ENCODE results near the gene JAML. TPM values are rescaled to one million over a fixed set of nuclear protein-coding genes. Genes with fewer than 3 reads are reported as not detected.

JAML gene
- total and polyA plus RNA-seq, 2 donors (not counting 1 experiment from before 2014, with no cell fraction given), result not detected

- Histone ChIP-seq H3K4me2 (ENCODE audit: extremely low read depth, insufficient read depth, low read length) (no peak overlapping the region), H3K9ac (ENCODE audit: insufficient read depth, low read length) (no peak overlapping the region), H2AFZ (ENCODE audit: low read length) (no peak overlapping the region), H3K27ac (ENCODE audit: insufficient read depth, low read length) (no peak overlapping the region), H3K4me1 (ENCODE audit: control insufficient read depth, extremely low read depth, insufficient read depth, low read length) (no peaks in the 10 kb centered on the region), H3K9me3 (ENCODE audit: control insufficient read depth, insufficient read depth, low read depth, low read length) (no peaks in the 10 kb centered on the region), H3K79me2 (ENCODE audit: control insufficient read depth, insufficient read depth, low read length) (no peaks in the 10 kb centered on the region), H4K20me1 (ENCODE audit: control insufficient read depth, extremely low read depth, insufficient read depth, low read length) (no peaks in the 10 kb centered on the region), H3K36me3 (ENCODE audit: control insufficient read depth, insufficient read depth, low read length) (no peaks in the 10 kb centered on the region), H3K4me3 (replicated peaks in 1 of 4; ENCODE audit: control extremely low read depth in 1 of 4, insufficient read depth in 1 of 4, low read depth in 3 of 4, low read length in 4 of 4) (no peak overlapping the region), H3K27me3 (ENCODE audit: control insufficient read depth, insufficient read depth, low read length) (peaks cover 64% of the 10 kb centered on the region)
- TF ChIP-seq EZH2 (IDR thresholded peaks at IDR 0.05; ENCODE audit: low read length, missing control alignments) (no peak), CTCF (conservative IDR thresholded peaks at IDR 0.05 in 1 of 2, IDR thresholded peaks at IDR 0.05 in 1 of 2; ENCODE audit: low read depth in 1 of 2, low read length in 2 of 2) (no peak)
- DNase-seq (ENCODE audit: low read depth in 2 of 2), result no peak
Measured at GRCh38 chr11:118155776-118156530, 68.9 kb downstream of the JAML start.

- H3K36me3 ChIP-seq (ENCODE audit: control insufficient read depth, insufficient read depth, low read length), result no peaks in the 10 kb centered on the region
- no peak overlapping the region for H3K4me2 ChIP-seq (ENCODE audit: extremely low read depth, insufficient read depth, low read length)
- no peaks in the 10 kb centered on the region for H3K9me3 ChIP-seq (ENCODE audit: control insufficient read depth, insufficient read depth, low read depth, low read length)
- no peak for TF ChIP-seq CTCF (conservative IDR thresholded peaks at IDR 0.05 in 1 of 2, IDR thresholded peaks at IDR 0.05 in 1 of 2; ENCODE audit: low read depth in 1 of 2, low read length in 2 of 2)
- TF ChIP-seq EZH2 (IDR thresholded peaks at IDR 0.05; ENCODE audit: low read length, missing control alignments), result no peak
- no peak overlapping the region for H3K27ac ChIP-seq (ENCODE audit: insufficient read depth, low read length)
- no peak for DNase-seq (ENCODE audit: low read depth in 2 of 2)
- H3K79me2 ChIP-seq (ENCODE audit: control insufficient read depth, insufficient read depth, low read length), result no peaks in the 10 kb centered on the region
- no peaks in the 10 kb centered on the region for H4K20me1 ChIP-seq (ENCODE audit: control insufficient read depth, extremely low read depth, insufficient read depth, low read length)
- no peak overlapping the region for H3K9ac ChIP-seq (ENCODE audit: insufficient read depth, low read length)
- peaks cover 58% of the 10 kb centered on the region for H3K27me3 ChIP-seq (ENCODE audit: control insufficient read depth, insufficient read depth, low read length)
- H2AFZ ChIP-seq (ENCODE audit: low read length), result no peak overlapping the region
- H3K4me1 ChIP-seq (ENCODE audit: control insufficient read depth, extremely low read depth, insufficient read depth, low read length), result no peaks in the 10 kb centered on the region
- no peak overlapping the region for H3K4me3 ChIP-seq (replicated peaks in 1 of 4; ENCODE audit: control extremely low read depth in 1 of 4, insufficient read depth in 1 of 4, low read depth in 3 of 4, low read length in 4 of 4)
Measured at GRCh38 chr11:118154641-118155040, 70.2 kb downstream of the JAML start.

GRCh38 chr11:118153976-118154375, 70.8 kb downstream of the JAML start:
- no peaks in the 10 kb centered on the region for H4K20me1 ChIP-seq (ENCODE audit: control insufficient read depth, extremely low read depth, insufficient read depth, low read length)
- no peak for TF ChIP-seq CTCF (conservative IDR thresholded peaks at IDR 0.05 in 1 of 2, IDR thresholded peaks at IDR 0.05 in 1 of 2; ENCODE audit: low read depth in 1 of 2, low read length in 2 of 2)
- TF ChIP-seq EZH2 (IDR thresholded peaks at IDR 0.05; ENCODE audit: low read length, missing control alignments), result no peak
- H3K9me3 ChIP-seq (ENCODE audit: control insufficient read depth, insufficient read depth, low read depth, low read length), result no peaks in the 10 kb centered on the region
- H2AFZ ChIP-seq (ENCODE audit: low read length), result no peak overlapping the region
- H3K27me3 ChIP-seq (ENCODE audit: control insufficient read depth, insufficient read depth, low read length), result peaks cover 63% of the 10 kb centered on the region
- DNase-seq (ENCODE audit: low read depth in 2 of 2), result no peak
- no peak overlapping the region for H3K4me3 ChIP-seq (replicated peaks in 1 of 4; ENCODE audit: control extremely low read depth in 1 of 4, insufficient read depth in 1 of 4, low read depth in 3 of 4, low read length in 4 of 4)
- H3K9ac ChIP-seq (ENCODE audit: insufficient read depth, low read length), result no peak overlapping the region
- no peak overlapping the region for H3K27ac ChIP-seq (ENCODE audit: insufficient read depth, low read length)
- H3K36me3 ChIP-seq (ENCODE audit: control insufficient read depth, insufficient read depth, low read length), result no peaks in the 10 kb centered on the region
- H3K4me2 ChIP-seq (ENCODE audit: extremely low read depth, insufficient read depth, low read length), result no peak overlapping the region
- H3K79me2 ChIP-seq (ENCODE audit: control insufficient read depth, insufficient read depth, low read length), result no peaks in the 10 kb centered on the region
- no peaks in the 10 kb centered on the region for H3K4me1 ChIP-seq (ENCODE audit: control insufficient read depth, extremely low read depth, insufficient read depth, low read length)

Data from fibroblast of lung (primary cell).